HEK293 (cell line): ENCODE results near the gene TSPOAP1.

Source experiments
- CTCF ChIA-PET: fragments of 350-600 bp; formaldehyde crosslinking; extraction: SDS; loops from one replicate; lab custom pipeline; 2021; ENCODE audit warnings: antibody characterized with exemption; lab: Yijun Ruan, JAX
- POLR2A ChIA-PET: fragments of 300-600 bp; formaldehyde crosslinking; extraction: SDS; loops from one replicate; lab custom pipeline; 2020; ENCODE audit warnings: antibody characterized with exemption, inconsistent platforms; lab: Yijun Ruan, JAX
- H3K27ac ChIP-seq: fragments of 200-500 bp; sonication (Bioruptor generic); 2 replicates; pipeline ENCODE4 v1.5.1; 2014; ENCODE audit warnings: low read depth, low read length, control low read depth, inconsistent platforms; ENCODE audit errors: extremely low read depth
- H3K36me3 ChIP-seq, 2 experiments: fragments of 200-500 bp in 1 of 2; sonication (Bioruptor generic) in 1 of 2; 1 replicate in 1 of 2; 2 replicates in 1 of 2; pipeline ENCODE4 v1.5.1; 2014 to 2017; ENCODE audit warnings: inconsistent platforms in 2 of 2, low read length in 2 of 2; ENCODE audit not compliant: control insufficient read depth in 2 of 2, insufficient read depth in 1 of 2
- H3K4me1 ChIP-seq: fragments of 200-500 bp; sonication (Bioruptor generic); 2 replicates; pipeline ENCODE4 v1.5.1; 2014; ENCODE audit warnings: mild to moderate bottlenecking, low read length, inconsistent platforms; ENCODE audit not compliant: control insufficient read depth, insufficient read depth
- H3K4me3 ChIP-seq: 2 replicates; pipeline ENCODE4 v1.5.1; 2011; ENCODE audit warnings: low read depth, mild to moderate bottlenecking, control low read depth, low read length, moderate library complexity
- H3K9me3 ChIP-seq: fragments of 200-500 bp; sonication (Bioruptor generic); 2 replicates; pipeline ENCODE4 v1.5.1; 2014; ENCODE audit warnings: low read depth, low read length, inconsistent platforms; ENCODE audit not compliant: control insufficient read depth, insufficient read depth
- KLF9 ChIP-seq: fragments of 450-650 bp; formaldehyde crosslinking; IDR thresholded peaks from 2 replicates; pipeline ENCODE4 v1.5.1; 2016; ENCODE audit warnings: missing biosample characterization, missing genetic modification characterization, low read depth
- PRDM1 ChIP-seq: fragments of 450-650 bp; formaldehyde crosslinking; IDR thresholded peaks from 2 replicates; pipeline ENCODE4; 2016; ENCODE audit warnings: missing biosample characterization, missing genetic modification characterization
- REPIN1 ChIP-seq: fragments of 450-650 bp; formaldehyde crosslinking; IDR thresholded peaks from 2 replicates; pipeline ENCODE4 v1.5.1; 2017; ENCODE audit warnings: missing biosample characterization, missing genetic modification characterization, low read depth
- SP3 ChIP-seq: fragments of 450-650 bp; formaldehyde crosslinking; IDR thresholded peaks from 2 replicates; pipeline ENCODE4 v1.5.1; 2016; ENCODE audit warnings: missing biosample characterization, missing genetic modification characterization
- ZEB2 ChIP-seq: fragments of 450-650 bp; formaldehyde crosslinking; IDR thresholded peaks from 2 replicates; pipeline ENCODE4 v1.5.1; 2016; ENCODE audit warnings: missing biosample characterization, missing genetic modification characterization
- ZNF132 ChIP-seq: fragments of 450-650 bp; formaldehyde crosslinking; IDR thresholded peaks from 2 replicates; pipeline ENCODE4 v1.5.1; 2017; ENCODE audit warnings: missing biosample characterization, missing genetic modification characterization, borderline replicate concordance
- ZNF133 ChIP-seq: fragments of 450-650 bp; formaldehyde crosslinking; IDR thresholded peaks from 2 replicates; pipeline ENCODE4 v1.5.1; 2016; ENCODE audit warnings: missing biosample characterization, missing genetic modification characterization
- ZNF140 ChIP-seq: fragments of 450-650 bp; formaldehyde crosslinking; IDR thresholded peaks from 2 replicates; pipeline ENCODE4 v1.5.1; 2016; ENCODE audit warnings: missing biosample characterization, missing genetic modification characterization
- ZNF175 ChIP-seq: fragments of 450-650 bp; formaldehyde crosslinking; IDR thresholded peaks from 2 replicates; pipeline ENCODE4 v1.5.1; 2016; ENCODE audit warnings: missing biosample characterization, missing genetic modification characterization
- ZNF416 ChIP-seq: fragments of 450-650 bp; formaldehyde crosslinking; IDR thresholded peaks from 2 replicates; pipeline ENCODE4 v1.5.1; 2016; ENCODE audit warnings: missing biosample characterization, missing genetic modification characterization
- ZNF571 ChIP-seq: fragments of 450-650 bp; formaldehyde crosslinking; IDR thresholded peaks from 2 replicates; pipeline ENCODE4 v1.5.0; 2017; ENCODE audit warnings: missing biosample characterization, missing genetic modification characterization
- ZNF629 ChIP-seq: fragments of 450-650 bp; formaldehyde crosslinking; IDR thresholded peaks from 2 replicates; pipeline ENCODE4 v1.5.1; 2017; ENCODE audit warnings: missing biosample characterization, missing genetic modification characterization
- ZNF677 ChIP-seq: fragments of 450-650 bp; IDR thresholded peaks from 2 replicates; pipeline ENCODE4 v1.5.0; 2018; ENCODE audit warnings: missing biosample characterization, mild to moderate bottlenecking, missing genetic modification characterization, moderate library complexity
- ZNF785 ChIP-seq: fragments of 450-650 bp; formaldehyde crosslinking; IDR thresholded peaks from 2 replicates; pipeline ENCODE4 v1.5.1; 2016; ENCODE audit warnings: missing biosample characterization, missing genetic modification characterization
- ZNF843 ChIP-seq: fragments of 450-650 bp; formaldehyde crosslinking; IDR thresholded peaks from 2 replicates; pipeline ENCODE4 v1.5.1; 2016; ENCODE audit warnings: missing biosample characterization, missing genetic modification characterization
- ZXDB ChIP-seq: fragments of 450-650 bp; formaldehyde crosslinking; IDR thresholded peaks from 2 replicates; pipeline ENCODE4 v1.5.1; 2016; ENCODE audit warnings: missing biosample characterization, missing genetic modification characterization
- TF ChIP-seq, protein P1 (sequence below): fragments of 450-650 bp; formaldehyde crosslinking; conservative IDR thresholded peaks from 2 replicates; pipeline ENCODE4 v1.5.1; 2016; ENCODE audit warnings: low read depth, missing biosample characterization, missing genetic modification characterization
- TF ChIP-seq, protein P2 (sequence below): fragments of 450-650 bp; formaldehyde crosslinking; IDR thresholded peaks from 2 replicates; pipeline ENCODE4 v1.5.1; 2016; ENCODE audit warnings: missing biosample characterization, missing genetic modification characterization
- TF ChIP-seq, protein P3 (sequence below): fragments of 450-650 bp; formaldehyde crosslinking; IDR thresholded peaks from 2 replicates; pipeline ENCODE4 v1.5.0; 2017; ENCODE audit warnings: missing biosample characterization, missing genetic modification characterization, borderline replicate concordance
- TF ChIP-seq, protein P4 (sequence below): fragments of 450-650 bp; formaldehyde crosslinking; IDR thresholded peaks from 2 replicates; pipeline ENCODE4 v1.5.1; 2016; ENCODE audit warnings: missing biosample characterization, missing genetic modification characterization, low read depth
- TF ChIP-seq, protein P5 (sequence below): fragments of 450-650 bp; formaldehyde crosslinking; IDR thresholded peaks from 2 replicates; pipeline ENCODE4 v1.5.1; 2016; ENCODE audit warnings: missing biosample characterization, missing genetic modification characterization
- TF ChIP-seq, protein P6 (sequence below): fragments of 450-650 bp; formaldehyde crosslinking; IDR thresholded peaks from 2 replicates; pipeline ENCODE4 v1.5.1; 2016; ENCODE audit warnings: missing biosample characterization, missing genetic modification characterization
- TF ChIP-seq, protein P7 (sequence below): fragments of 450-650 bp; formaldehyde crosslinking; IDR thresholded peaks from 2 replicates; pipeline ENCODE4 v1.5.1; 2016; ENCODE audit warnings: missing biosample characterization, missing genetic modification characterization

The TSPOAP1 gene

GRCh38 chr17:58370716-58371115 lies 42.1 kb upstream of the TSPOAP1 start (continued):
- TF ChIP-seq ZNF677 (no peak), ZNF140 (tag by site-specific recombination) (no peak), REPIN1 (tag by site-specific recombination) (no peak), ZNF175 (no peak), ZNF416 (tag by site-specific recombination) (no peak), SP3 (tag by site-specific recombination) (no peak)
- TF ChIP-seq, protein P1, sequence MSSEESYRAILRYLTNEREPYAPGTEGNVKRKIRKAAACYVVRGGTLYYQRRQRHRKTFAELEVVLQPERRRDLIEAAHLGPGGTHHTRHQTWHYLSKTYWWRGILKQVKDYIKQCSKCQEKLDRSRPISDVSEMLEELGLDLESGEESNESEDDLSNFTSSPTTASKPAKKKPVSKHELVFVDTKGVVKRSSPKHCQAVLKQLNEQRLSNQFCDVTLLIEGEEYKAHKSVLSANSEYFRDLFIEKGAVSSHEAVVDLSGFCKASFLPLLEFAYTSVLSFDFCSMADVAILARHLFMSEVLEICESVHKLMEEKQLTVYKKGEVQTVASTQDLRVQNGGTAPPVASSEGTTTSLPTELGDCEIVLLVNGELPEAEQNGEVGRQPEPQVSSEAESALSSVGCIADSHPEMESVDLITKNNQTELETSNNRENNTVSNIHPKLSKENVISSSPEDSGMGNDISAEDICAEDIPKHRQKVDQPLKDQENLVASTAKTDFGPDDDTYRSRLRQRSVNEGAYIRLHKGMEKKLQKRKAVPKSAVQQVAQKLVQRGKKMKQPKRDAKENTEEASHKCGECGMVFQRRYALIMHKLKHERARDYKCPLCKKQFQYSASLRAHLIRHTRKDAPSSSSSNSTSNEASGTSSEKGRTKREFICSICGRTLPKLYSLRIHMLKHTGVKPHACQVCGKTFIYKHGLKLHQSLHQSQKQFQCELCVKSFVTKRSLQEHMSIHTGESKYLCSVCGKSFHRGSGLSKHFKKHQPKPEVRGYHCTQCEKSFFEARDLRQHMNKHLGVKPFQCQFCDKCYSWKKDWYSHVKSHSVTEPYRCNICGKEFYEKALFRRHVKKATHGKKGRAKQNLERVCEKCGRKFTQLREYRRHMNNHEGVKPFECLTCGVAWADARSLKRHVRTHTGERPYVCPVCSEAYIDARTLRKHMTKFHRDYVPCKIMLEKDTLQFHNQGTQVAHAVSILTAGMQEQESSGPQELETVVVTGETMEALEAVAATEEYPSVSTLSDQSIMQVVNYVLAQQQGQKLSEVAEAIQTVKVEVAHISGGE (tag by site-specific recombination) = no peak
- TF ChIP-seq, protein P2, sequence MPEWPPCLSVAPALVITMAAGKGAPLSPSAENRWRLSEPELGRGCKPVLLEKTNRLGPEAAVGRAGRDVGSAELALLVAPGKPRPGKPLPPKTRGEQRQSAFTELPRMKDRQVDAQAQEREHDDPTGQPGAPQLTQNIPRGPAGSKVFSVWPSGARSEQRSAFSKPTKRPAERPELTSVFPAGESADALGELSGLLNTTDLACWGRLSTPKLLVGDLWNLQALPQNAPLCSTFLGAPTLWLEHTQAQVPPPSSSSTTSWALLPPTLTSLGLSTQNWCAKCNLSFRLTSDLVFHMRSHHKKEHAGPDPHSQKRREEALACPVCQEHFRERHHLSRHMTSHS = no peak
- TF ChIP-seq, protein P3, sequence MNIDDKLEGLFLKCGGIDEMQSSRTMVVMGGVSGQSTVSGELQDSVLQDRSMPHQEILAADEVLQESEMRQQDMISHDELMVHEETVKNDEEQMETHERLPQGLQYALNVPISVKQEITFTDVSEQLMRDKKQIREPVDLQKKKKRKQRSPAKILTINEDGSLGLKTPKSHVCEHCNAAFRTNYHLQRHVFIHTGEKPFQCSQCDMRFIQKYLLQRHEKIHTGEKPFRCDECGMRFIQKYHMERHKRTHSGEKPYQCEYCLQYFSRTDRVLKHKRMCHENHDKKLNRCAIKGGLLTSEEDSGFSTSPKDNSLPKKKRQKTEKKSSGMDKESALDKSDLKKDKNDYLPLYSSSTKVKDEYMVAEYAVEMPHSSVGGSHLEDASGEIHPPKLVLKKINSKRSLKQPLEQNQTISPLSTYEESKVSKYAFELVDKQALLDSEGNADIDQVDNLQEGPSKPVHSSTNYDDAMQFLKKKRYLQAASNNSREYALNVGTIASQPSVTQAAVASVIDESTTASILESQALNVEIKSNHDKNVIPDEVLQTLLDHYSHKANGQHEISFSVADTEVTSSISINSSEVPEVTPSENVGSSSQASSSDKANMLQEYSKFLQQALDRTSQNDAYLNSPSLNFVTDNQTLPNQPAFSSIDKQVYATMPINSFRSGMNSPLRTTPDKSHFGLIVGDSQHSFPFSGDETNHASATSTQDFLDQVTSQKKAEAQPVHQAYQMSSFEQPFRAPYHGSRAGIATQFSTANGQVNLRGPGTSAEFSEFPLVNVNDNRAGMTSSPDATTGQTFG = no peak
- TF ChIP-seq, all 188 proteins: peak for 0

DNA sequence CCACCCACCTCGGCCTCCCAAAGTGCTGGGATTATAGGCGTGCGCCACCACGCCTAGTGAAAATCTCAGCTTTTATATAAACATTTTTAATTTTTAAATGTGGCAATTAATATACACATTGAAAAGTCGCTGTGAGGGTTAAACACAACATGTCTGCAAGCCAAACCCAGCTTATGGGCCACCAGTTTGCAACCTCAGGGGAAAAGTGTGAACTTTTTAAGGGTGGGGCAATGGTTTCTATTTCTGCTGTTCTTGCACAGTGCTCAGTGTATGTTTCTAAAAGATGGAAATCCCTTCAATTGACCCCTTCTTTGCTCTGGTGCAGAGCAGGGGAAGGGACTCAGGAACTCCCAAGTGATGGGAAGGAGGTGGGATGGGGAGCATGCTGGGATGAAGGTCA lies 41.7 kb upstream of the TSPOAP1 start:
- Histone ChIP-seq H3K36me3 (peaks cover 0 to 20% of the 10 kb centered on the region in 2 experiments; a peak in 2 of 3 replicates), H3K4me1 (no peaks in the 10 kb centered on the region)
- POLR2A ChIA-PET = interaction anchor here (0.6 to 1.9 kb wide), 2 partner anchors 18 to 1271 kb away, joined by 5 to 8 read pairs; partner anchors contain the start of gene SUPT4H1
- TF ChIP-seq, protein P4, sequence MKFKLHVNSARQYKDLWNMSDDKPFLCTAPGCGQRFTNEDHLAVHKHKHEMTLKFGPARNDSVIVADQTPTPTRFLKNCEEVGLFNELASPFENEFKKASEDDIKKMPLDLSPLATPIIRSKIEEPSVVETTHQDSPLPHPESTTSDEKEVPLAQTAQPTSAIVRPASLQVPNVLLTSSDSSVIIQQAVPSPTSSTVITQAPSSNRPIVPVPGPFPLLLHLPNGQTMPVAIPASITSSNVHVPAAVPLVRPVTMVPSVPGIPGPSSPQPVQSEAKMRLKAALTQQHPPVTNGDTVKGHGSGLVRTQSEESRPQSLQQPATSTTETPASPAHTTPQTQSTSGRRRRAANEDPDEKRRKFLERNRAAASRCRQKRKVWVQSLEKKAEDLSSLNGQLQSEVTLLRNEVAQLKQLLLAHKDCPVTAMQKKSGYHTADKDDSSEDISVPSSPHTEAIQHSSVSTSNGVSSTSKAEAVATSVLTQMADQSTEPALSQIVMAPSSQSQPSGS (tag by site-specific recombination) = no peak
- TF ChIP-seq ZNF571 (no peak), ZNF785 (tag by site-specific recombination) (no peak), ZXDB (tag by site-specific recombination) (no peak), PRDM1 (tag by site-specific recombination) (no peak), KLF9 (tag by site-specific recombination) (no peak), ZNF843 (tag by site-specific recombination) (no peak), ZEB2 (tag by site-specific recombination) (no peak), REPIN1 (tag by site-specific recombination) (no peak), ZNF132 (tag by site-specific recombination) (no peak), ZNF133 (tag by site-specific recombination) (no peak), ZNF629 (tag by site-specific recombination) (no peak), ZNF175 (no peak)
- TF ChIP-seq, protein P5, sequence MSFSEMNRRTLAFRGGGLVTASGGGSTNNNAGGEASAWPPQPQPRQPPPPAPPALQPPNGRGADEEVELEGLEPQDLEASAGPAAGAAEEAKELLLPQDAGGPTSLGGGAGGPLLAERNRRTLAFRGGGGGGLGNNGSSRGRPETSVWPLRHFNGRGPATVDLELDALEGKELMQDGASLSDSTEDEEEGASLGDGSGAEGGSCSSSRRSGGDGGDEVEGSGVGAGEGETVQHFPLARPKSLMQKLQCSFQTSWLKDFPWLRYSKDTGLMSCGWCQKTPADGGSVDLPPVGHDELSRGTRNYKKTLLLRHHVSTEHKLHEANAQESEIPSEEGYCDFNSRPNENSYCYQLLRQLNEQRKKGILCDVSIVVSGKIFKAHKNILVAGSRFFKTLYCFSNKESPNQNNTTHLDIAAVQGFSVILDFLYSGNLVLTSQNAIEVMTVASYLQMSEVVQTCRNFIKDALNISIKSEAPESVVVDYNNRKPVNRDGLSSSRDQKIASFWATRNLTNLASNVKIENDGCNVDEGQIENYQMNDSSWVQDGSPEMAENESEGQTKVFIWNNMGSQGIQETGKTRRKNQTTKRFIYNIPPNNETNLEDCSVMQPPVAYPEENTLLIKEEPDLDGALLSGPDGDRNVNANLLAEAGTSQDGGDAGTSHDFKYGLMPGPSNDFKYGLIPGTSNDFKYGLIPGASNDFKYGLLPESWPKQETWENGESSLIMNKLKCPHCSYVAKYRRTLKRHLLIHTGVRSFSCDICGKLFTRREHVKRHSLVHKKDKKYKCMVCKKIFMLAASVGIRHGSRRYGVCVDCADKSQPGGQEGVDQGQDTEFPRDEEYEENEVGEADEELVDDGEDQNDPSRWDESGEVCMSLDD (tag by site-specific recombination) = no peak
- TF ChIP-seq, protein P6, sequence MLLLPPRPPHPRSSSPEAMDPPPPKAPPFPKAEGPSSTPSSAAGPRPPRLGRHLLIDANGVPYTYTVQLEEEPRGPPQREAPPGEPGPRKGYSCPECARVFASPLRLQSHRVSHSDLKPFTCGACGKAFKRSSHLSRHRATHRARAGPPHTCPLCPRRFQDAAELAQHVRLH (tag by site-specific recombination) = no peak
- TF ChIP-seq, protein P7, sequence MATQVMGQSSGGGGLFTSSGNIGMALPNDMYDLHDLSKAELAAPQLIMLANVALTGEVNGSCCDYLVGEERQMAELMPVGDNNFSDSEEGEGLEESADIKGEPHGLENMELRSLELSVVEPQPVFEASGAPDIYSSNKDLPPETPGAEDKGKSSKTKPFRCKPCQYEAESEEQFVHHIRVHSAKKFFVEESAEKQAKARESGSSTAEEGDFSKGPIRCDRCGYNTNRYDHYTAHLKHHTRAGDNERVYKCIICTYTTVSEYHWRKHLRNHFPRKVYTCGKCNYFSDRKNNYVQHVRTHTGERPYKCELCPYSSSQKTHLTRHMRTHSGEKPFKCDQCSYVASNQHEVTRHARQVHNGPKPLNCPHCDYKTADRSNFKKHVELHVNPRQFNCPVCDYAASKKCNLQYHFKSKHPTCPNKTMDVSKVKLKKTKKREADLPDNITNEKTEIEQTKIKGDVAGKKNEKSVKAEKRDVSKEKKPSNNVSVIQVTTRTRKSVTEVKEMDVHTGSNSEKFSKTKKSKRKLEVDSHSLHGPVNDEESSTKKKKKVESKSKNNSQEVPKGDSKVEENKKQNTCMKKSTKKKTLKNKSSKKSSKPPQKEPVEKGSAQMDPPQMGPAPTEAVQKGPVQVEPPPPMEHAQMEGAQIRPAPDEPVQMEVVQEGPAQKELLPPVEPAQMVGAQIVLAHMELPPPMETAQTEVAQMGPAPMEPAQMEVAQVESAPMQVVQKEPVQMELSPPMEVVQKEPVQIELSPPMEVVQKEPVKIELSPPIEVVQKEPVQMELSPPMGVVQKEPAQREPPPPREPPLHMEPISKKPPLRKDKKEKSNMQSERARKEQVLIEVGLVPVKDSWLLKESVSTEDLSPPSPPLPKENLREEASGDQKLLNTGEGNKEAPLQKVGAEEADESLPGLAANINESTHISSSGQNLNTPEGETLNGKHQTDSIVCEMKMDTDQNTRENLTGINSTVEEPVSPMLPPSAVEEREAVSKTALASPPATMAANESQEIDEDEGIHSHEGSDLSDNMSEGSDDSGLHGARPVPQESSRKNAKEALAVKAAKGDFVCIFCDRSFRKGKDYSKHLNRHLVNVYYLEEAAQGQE (tag by site-specific recombination) = no peak

More for the DNA sequence above, 41.7 kb upstream of the TSPOAP1 start:
- no peak overlapping the region for H3K4me3 ChIP-seq
- H3K27ac ChIP-seq = no peak overlapping the region
- no peaks in the 10 kb centered on the region for H3K9me3 ChIP-seq
- CTCF ChIA-PET = no interaction called here
